Ascending aorta (tissue), 2 donors: ENCODE results near the gene JOSD1. TPM values are rescaled to one million over a fixed set of nuclear protein-coding genes. Genes with fewer than 3 reads are reported as not detected.
A peak's percentile ranks its signal among the peaks of the same experiment; 100 is the strongest.

Experiments used
- DNase-seq, 2 donors: peaks; one replicate each; pipeline ENCODE4 v3.0.0-alpha.2; 2019; ENCODE audit warnings: low spot score in 2 of 2
- H3K27ac ChIP-seq, 2 donors: fragments of 200-600 bp; sonication (generic); one replicate each; pipeline ENCODE4 v1.5.1; 2016 to 2017; ENCODE audit warnings: mild to moderate bottlenecking in 1 of 2
- H3K27me3 ChIP-seq: fragments of 200-600 bp; sonication (generic); one replicate; pipeline ENCODE4 v1.5.1; 2017
- H3K36me3 ChIP-seq, 2 donors: fragments of 200-600 bp; sonication (generic); one replicate each; pipeline ENCODE4 v1.5.1; 2016
- H3K4me1 ChIP-seq, 2 donors: fragments of 200-600 bp; sonication (generic); one replicate each; pipeline ENCODE4 v1.5.1; 2016 to 2017; ENCODE audit warnings: mild to moderate bottlenecking in 1 of 2
- H3K4me3 ChIP-seq, 2 donors: fragments of 200-600 bp; sonication (generic); one replicate each; pipeline ENCODE4 v1.5.1; 2016 to 2017; ENCODE audit warnings: mild to moderate bottlenecking in 1 of 2
- H3K9me3 ChIP-seq, 2 donors: fragments of 200-600 bp; sonication (generic); one replicate each; pipeline ENCODE4 v1.5.1; 2016
- intact Hi-C: fragments of 100-400 bp; cut with DNase I; formaldehyde crosslinking; loops from one replicate; pipeline ENCODE4 v1.15.1; 2023
- total RNA-seq: library from RNA; depleted of rRNA; stranded (reverse); fragments of >200 nt; gene quantifications from one replicate; pipeline ENCODE4 v1.1.0, GENCODE V29; 2016
- TF ChIP-seq, protein P1 (sequence below), 3 experiments: fragments of 200-600 bp in 2 of 3; fragments of 450-650 bp in 1 of 3; sonication (generic) in 2 of 3; IDR thresholded peaks; one replicate each; pipeline ENCODE4 v1.5.1; 2016 to 2019; ENCODE audit warnings: antibody characterized with exemption in 3 of 3, mild to moderate bottlenecking in 1 of 3, moderate library complexity in 1 of 3

JOSD1 gene
- total RNA-seq, 1 donor from 2014 or later: 153 TPM

DNA sequence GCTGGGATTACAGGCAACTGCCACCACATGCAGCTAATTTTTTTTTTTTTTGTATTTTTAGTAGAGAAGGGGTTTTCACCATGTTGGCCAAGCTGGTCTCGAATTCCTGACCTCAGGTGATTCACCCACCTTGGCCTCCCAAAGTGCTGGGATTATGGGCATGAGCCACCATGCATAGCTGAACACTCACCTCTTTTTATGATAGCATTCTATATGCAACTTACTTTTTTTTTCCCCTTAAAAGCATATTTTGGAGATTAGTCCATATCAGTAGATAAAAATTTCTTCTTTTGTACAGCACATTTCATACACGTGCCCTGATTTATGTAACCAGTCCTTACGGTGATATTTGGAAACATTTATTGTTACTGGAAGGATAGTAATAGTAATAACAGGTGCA, 19.6 kb upstream of the JOSD1 start:
- Histone ChIP-seq H3K27ac (no peak overlapping the region), H3K9me3 (no peaks in the 10 kb centered on the region), H3K27me3 (no peaks in the 10 kb centered on the region), H3K4me1 (peaks cover 0 to 11% of the 10 kb centered on the region in 2 donors), H3K4me3 (no peak overlapping the region), H3K36me3 (peaks cover 54 to 76% of the 10 kb centered on the region in 2 donors)
- intact Hi-C loops: no loop called here
- DNase-seq: no peak
- TF ChIP-seq, protein P1, sequence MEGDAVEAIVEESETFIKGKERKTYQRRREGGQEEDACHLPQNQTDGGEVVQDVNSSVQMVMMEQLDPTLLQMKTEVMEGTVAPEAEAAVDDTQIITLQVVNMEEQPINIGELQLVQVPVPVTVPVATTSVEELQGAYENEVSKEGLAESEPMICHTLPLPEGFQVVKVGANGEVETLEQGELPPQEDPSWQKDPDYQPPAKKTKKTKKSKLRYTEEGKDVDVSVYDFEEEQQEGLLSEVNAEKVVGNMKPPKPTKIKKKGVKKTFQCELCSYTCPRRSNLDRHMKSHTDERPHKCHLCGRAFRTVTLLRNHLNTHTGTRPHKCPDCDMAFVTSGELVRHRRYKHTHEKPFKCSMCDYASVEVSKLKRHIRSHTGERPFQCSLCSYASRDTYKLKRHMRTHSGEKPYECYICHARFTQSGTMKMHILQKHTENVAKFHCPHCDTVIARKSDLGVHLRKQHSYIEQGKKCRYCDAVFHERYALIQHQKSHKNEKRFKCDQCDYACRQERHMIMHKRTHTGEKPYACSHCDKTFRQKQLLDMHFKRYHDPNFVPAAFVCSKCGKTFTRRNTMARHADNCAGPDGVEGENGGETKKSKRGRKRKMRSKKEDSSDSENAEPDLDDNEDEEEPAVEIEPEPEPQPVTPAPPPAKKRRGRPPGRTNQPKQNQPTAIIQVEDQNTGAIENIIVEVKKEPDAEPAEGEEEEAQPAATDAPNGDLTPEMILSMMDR (IDR thresholded peaks at IDR 0.05): no peak

DNA sequence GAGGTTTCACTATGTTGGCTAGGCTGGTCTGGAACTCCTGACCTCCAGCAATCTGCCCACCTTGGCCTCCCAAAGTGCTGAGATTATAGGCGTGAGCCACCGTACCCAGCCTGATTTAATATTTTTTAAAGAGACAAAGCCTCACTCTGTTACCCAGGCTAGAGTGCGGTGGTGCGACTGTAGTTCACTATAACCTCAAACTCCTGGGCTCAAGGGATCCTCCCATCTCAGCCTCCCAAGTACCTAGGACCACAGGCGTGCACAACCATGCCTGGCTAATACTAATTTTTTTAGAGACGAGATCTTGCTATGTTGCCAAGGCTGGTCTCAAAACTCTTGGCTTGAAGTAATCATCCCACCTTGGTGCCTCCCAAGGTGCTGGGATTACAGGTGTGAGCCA, 18.5 kb upstream of the JOSD1 start:
- no peak for DNase-seq
- H3K27ac ChIP-seq: peak overlapping the region; percentile 55 to 68

DNA sequence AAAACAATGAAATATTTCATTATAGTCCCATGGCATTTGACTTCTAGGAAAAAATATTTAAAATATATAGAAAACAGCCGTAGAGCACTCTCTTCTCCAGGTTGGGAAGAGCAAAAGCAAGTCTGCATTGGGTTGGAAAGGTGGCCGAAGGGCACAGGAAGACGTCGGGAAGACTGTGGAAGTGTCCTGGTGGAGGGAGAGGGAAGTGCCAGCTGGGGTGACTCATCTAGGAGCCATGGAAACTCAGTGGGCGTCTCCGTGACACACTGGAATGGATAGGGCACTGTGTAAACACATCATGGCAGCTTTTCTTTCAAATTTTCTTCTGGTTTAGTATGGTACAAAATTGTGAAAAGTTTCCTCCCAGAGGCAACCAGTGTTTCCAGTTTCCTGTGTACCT, 17.7 kb upstream of the JOSD1 start:
- intact Hi-C loops: loop anchor here (1.0 kb wide), 1 partner anchor 13 kb away; the partner anchor contains the start of gene GTPBP1
- peak in 1 of 2 donors; percentile 88 for DNase-seq
- Histone ChIP-seq H3K4me1 (peaks cover 0 to 11% of the 10 kb centered on the region in 2 donors), H3K4me3 (no peak overlapping the region), H3K36me3 (peaks cover 34 to 58% of the 10 kb centered on the region in 2 donors), H3K9me3 (no peaks in the 10 kb centered on the region), H3K27ac (peak overlapping the region; percentile 55 to 68), H3K27me3 (no peaks in the 10 kb centered on the region)
- TF ChIP-seq, protein P1 (IDR thresholded peaks at IDR 0.05): peak; percentile 49 to 69 (median 65)

More for the DNA sequence above, 18.5 kb upstream of the JOSD1 start:
- TF ChIP-seq, protein P1 (IDR thresholded peaks at IDR 0.05): no peak
- Histone ChIP-seq H3K36me3 (peaks cover 42 to 66% of the 10 kb centered on the region in 2 donors), H3K4me1 (peaks cover 0 to 11% of the 10 kb centered on the region in 2 donors), H3K9me3 (no peaks in the 10 kb centered on the region), H3K27me3 (no peaks in the 10 kb centered on the region), H3K4me3 (no peak overlapping the region)
- intact Hi-C loops: no loop called here

DNA sequence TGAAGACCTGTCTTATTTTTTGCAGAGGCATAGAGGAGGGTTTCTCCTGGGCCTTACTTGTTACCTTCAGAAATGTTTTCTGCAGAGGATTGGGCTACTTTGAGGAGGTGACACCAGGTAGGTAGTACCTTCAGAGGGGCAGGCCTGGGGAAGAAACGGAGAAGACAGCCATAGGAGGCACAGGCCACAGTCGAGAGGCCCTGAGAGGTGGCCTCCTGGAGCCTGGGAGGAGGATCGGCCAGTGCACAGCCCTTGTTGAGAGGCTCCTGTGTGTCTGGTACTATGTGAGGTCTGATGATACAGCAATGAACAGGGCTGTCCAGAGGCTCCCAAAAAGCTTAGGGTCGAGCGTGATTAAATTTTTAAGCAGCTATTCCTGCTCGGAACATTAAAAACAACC, 16.5 kb upstream of the JOSD1 start:
- Histone ChIP-seq H3K9me3 (no peaks in the 10 kb centered on the region), H3K27me3 (no peaks in the 10 kb centered on the region), H3K4me3 (no peak overlapping the region), H3K4me1 (peaks cover 0 to 14% of the 10 kb centered on the region in 2 donors), H3K27ac (peak overlapping the region; percentile 17 to 63), H3K36me3 (peaks cover 23 to 47% of the 10 kb centered on the region in 2 donors)
- DNase-seq: no peak
- intact Hi-C loops: no loop called here
- TF ChIP-seq, protein P1 (IDR thresholded peaks at IDR 0.05): no peak

DNA sequence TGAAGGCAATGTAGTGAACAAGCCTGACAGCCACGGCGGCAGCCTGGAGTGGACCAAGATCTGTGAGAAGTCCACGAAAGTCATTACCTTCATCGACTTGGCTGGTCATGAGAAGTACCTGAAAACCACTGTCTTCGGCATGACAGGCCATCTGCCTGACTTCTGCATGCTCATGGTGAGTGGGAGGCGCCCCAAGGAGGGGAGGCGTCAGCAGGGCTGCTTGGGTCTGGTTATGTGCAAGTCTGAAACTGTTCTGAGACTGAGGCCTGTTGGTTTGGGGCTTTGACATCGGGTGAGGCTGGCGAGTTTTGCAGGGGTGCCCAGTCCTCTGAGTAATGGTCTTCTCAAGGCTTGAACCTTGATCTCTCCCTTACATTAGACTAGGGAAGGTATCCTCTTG, 16.1 kb upstream of the JOSD1 start:
- TF ChIP-seq, protein P1 (IDR thresholded peaks at IDR 0.05): no peak
- H3K27me3 ChIP-seq: no peaks in the 10 kb centered on the region
- peak overlapping the region in 1 of 2 donors; percentile 63 for H3K27ac ChIP-seq
- no peak overlapping the region for H3K4me3 ChIP-seq
- intact Hi-C loops: no loop called here
- H3K9me3 ChIP-seq: no peaks in the 10 kb centered on the region
- H3K36me3 ChIP-seq: peaks cover 23 to 43% of the 10 kb centered on the region in 2 donors
- no peak for DNase-seq
- peaks cover 0 to 14% of the 10 kb centered on the region in 2 donors for H3K4me1 ChIP-seq

DNA sequence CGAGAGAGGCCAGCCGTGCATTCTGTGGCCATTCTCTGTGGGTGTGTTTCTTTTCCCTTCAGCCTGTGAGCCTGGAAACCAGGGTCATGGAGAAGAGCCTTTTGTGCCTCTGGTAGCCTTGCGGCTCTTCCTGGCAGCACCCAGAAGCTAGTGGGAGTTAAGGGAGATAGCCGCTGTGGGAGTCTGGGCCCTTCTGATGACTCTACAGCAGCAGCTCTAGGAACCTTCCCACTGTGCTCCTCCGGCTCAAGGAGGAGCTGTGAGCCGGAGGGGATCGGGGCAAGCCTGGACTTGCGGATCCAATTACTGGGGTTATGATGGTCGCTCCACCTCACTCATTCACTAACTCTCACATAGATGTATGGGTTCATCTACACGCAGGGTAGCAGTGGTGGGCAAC, 15.5 kb upstream of the JOSD1 start:
- TF ChIP-seq, protein P1 (IDR thresholded peaks at IDR 0.05): no peak
- peaks cover 0 to 14% of the 10 kb centered on the region in 2 donors for H3K4me1 ChIP-seq
- H3K27me3 ChIP-seq: no peaks in the 10 kb centered on the region
- H3K9me3 ChIP-seq: no peaks in the 10 kb centered on the region
- H3K4me3 ChIP-seq: no peak overlapping the region
- intact Hi-C loops: no loop called here
- no peak overlapping the region for H3K27ac ChIP-seq
- H3K36me3 ChIP-seq: peaks cover 18 to 40% of the 10 kb centered on the region in 2 donors
- DNase-seq: no peak
